GM21529 (cell line): ENCODE data around the gene PPP1R7.

Experiments used
- ATAC-seq: cut with Tn5 transposase; IDR thresholded peaks from one replicate; pipeline ENCODE4 v1.9.1; 2021; ENCODE audit not compliant: unreplicated experiment

The PPP1R7 gene

DNA sequence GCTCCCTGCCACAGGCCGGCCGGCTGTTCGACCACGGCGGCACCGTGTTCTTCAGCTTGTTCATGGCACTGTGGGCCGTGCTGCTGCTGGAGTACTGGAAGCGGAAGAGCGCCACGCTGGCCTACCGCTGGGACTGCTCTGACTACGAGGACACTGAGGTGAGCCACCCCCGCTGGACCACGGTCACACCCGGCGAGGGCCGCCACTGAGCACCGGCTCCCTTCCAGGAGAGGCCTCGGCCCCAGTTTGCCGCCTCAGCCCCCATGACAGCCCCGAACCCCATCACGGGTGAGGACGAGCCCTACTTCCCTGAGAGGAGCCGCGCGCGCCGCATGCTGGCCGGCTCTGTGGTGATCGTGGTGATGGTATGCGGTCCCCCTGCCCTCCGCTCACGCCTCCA, 59.0 kb downstream of the PPP1R7 start:
- ATAC-seq = no peak

DNA sequence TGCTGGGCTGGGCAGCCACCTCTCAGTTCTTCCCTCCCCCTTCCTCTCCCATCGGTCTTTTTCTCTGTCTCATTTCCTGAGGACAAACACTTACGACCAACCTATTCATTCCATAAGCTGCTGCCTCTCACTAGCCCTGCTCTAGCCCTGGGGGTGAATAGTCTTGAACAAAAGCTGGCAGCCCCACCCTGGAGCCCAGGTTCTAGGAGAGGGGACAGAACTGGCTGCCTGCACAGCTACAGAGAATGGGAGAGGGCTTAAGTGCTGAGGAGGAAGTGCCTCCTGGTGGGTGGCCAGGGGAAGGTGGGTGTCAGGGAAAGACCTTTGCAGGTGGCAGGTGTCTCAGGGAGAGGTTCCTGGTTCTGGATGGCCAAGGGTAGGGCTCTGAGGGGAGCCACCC, 61.0 kb downstream of the PPP1R7 start:
- ATAC-seq = no peak

DNA sequence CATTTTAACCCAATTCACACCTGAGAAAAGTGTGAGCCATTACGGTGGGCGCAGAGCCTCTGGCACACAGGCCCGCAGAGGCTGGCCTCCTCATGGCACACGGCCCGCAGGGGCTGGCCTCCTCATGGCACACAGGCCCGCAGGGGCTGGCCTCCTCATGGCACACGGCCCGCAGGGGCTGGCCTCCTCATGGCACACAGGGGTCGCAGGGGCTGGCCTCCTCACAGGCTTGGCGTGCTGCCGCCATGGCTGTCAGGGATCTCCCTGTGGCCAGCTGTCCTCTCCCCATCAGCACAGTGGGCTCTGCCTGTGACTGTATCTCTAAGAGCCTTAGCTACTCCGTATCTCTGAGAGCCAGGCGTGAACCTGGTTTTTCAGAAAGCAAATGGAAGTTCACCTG, 62.8 kb downstream of the PPP1R7 start:
- no peak for ATAC-seq

DNA sequence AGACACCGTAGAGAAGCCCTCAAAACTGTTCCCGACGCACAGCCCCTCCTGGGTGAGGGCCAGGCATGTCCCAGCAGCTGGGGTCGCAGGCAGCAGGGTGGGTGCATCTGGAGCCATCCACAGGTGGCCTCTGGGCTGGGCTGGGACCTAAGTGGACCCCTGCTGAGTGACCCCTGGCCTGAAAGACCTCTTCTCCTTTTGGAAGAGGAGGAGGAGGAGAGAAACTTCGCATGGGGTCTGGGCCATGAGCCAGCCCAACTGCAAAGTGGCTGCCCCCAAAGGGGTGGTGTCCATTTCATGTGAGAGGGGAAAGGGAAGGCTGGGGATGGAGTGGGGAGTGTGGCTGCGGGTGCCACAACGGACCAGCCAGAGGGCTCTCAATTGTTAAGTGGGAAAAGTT, 63.3 kb downstream of the PPP1R7 start:
- no peak for ATAC-seq

DNA sequence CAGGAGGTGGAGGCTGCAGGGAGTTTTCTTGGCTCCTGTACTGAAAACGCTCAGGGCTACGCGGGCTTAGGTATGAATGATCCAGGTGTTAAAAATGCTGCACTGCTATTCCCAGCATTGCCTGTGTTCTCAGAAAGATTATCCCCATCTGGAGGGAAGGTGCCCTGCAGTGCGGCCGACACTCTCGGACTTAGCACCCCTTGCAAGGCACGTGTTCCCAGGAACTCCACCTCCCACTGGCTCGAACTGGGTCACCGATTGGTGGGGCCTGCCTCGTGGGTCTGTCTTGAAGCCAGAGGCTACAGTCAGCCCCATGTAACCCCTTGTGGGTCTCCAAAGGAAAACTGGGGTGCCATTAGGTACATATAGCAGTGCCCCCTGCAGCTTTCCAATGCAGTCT, 63.9 kb downstream of the PPP1R7 start:
- ATAC-seq = no peak

DNA sequence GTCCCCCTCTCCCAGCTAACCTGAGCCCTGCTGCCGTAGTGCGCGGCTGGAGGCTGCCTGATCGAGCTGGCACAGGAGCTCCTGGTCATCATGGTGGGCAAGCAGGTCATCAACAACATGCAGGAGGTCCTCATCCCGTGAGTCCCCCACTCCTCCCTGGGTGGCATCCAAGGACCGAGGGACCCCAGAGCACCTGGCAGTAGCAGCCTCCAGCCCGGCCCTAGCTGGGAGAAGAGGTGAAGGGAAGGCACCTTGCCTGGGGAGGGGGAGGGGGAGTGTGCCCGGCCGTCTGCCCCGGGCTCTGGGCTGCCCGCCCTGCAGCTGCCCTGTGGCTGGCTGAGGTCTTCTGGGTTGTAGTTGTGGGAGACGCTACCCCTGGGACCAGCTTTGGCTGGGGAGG, 64.5 kb downstream of the PPP1R7 start:
- no peak for ATAC-seq

DNA sequence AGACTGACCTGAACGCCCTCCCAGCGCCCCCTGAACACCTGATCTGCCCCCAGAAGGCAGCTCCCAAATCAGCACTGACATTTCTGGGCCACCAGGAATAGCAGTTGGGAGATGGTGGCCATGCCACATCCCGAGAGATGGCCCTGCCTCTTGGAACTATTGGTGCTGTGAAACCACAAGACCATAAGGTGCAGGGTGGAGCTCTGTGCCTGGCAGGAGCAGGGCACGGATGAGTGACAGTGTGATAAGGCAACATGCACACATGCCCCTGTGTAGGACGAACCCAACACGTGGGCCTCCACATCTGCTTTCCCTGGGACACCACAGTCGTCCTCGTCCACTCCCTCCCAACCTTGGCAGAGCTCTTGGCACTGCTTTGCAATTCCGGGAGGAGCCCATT, 65.2 kb downstream of the PPP1R7 start:
- ATAC-seq = no peak

DNA sequence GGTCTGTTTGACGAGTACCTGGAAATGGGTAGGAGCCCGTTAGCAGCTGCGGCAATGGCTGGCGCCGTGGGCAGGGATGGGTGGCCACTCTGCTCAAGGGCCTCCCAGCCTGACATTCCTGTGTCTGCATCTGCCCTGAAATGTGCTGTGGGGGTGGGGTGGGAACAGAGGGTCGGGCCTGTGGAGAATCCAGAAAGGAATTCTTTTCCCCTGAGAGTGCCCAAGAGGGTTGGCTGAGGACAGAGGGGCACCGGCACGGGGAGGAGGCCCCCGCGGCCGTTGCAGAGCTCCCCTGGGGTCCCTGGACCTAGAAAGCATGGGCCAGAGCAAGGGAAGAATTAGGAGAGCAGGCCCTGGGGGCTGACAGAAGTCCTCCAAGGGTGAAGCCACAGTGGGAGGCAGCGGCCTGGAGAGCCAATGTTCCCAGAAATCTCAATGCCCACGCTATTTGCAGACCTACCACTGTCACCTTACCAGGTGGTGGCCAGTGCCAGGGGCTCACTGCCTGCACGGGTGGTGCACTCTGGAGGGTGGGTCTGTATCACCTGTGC, 66.0 kb downstream of the PPP1R7 start:
- ATAC-seq = no peak

DNA sequence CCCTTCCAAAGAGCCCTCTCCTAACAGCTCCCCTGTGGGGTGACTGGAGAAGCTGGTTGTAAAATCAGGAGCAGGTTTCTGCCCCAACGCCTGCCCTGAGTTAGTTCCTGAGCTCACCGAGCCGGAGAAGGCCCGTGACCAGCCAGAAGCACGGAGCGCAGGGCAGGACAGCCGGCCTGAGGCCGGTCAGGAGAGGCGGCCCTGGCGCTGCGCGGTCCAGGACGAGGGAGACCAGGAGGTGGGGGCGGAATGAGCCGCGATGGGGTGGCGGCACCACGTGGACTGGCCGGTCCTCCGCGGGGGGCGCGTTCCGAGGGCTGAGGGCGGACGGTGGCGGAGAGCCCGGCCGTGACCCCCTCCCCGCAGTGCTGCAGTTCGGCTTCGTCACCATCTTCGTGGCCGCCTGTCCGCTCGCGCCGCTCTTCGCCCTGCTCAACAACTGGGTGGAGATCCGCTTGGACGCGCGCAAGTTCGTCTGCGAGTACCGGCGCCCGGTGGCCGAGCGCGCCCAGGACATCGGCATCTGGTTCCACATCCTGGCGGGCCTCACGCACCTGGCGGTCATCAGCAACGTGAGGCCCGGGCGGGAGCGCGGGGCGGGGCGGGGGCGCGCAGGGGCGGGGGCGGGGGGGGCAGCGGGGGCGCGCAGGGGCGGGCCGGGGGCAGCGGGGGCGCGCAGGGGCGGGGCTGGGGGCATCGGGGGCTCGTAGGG, 67.2 kb downstream of the PPP1R7 start:
- peak; percentile 49 for ATAC-seq

DNA sequence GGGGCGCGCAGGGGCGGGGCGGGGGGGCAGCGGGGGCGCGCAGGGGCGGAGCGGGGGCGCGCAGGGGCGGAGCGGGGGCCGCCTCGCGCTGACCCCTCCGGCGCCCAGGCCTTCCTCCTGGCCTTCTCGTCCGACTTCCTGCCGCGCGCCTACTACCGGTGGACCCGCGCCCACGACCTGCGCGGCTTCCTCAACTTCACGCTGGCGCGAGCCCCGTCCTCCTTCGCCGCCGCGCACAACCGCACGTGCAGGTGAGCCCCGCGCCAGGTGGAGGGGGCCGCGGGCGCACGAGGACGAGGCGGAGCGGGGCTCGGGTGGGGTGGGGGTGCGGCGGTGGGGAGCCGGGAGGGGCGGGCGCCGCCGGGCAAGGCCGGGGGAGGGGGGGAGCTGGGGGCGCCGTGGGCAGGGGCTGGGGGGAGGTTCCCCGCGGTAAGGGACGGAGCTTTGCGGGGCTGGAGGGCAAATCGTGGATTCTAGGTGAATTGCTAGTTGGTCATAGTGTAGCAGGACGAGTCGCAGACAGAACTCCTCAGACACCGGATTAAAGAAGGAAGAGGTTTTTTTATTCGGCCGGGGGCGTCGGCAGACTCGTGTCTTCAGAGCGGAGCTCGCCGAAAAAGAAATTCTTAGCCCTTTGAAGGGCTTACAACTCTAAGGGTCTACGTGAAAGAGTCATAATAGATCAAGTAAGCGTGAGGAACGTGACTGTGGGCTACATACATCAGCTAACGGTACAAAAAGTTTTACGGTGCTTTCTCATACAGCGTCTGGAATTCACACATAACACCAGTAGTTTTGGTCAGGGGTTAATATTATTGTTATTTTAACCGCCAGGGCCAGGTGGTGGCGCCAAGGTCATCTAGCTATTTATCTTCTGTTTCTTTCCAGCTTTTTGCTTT, 68.1 kb downstream of the PPP1R7 start:
- ATAC-seq = no peak

DNA sequence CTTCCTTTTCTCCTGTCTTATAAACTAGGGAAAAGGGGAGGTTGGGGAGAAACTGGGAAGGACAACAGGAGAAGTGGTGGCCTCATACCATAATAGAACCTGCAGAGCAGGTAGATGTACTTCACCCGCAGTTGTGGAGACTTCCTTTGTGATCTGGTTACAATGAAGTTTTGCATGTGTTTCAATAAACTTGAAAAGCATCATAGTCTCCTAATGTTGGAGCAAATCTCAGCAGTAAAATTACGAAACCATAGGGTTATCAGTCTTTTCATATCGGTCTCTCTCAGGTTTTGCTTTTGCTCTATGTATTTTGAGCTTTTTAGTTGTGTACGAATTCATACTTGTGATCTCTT, 68.7 kb downstream of the PPP1R7 start:
- ATAC-seq = no peak

DNA sequence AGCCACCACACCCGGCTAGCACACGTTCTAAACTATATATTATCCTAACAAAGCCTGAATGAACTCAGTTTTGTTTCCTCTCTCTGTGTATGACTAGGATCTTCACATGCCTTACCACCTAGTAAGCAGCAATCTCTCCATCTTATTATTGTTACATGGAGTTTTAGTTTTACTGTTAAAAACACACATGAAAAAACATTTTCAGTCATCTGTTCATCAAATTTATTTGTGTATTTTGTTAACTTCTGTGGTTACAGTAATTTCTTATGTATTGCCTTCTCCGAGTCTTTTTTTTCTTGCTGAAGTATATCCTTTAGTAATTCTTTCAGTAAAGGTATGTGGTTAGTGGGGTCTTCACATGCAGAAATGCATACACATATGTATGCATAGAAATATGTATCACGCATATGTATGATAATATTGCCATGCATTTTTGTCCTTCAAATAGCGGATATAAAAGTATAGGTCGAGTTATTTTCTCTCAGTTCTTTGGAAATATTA, 69.6 kb downstream of the PPP1R7 start:
- ATAC-seq = no peak

DNA sequence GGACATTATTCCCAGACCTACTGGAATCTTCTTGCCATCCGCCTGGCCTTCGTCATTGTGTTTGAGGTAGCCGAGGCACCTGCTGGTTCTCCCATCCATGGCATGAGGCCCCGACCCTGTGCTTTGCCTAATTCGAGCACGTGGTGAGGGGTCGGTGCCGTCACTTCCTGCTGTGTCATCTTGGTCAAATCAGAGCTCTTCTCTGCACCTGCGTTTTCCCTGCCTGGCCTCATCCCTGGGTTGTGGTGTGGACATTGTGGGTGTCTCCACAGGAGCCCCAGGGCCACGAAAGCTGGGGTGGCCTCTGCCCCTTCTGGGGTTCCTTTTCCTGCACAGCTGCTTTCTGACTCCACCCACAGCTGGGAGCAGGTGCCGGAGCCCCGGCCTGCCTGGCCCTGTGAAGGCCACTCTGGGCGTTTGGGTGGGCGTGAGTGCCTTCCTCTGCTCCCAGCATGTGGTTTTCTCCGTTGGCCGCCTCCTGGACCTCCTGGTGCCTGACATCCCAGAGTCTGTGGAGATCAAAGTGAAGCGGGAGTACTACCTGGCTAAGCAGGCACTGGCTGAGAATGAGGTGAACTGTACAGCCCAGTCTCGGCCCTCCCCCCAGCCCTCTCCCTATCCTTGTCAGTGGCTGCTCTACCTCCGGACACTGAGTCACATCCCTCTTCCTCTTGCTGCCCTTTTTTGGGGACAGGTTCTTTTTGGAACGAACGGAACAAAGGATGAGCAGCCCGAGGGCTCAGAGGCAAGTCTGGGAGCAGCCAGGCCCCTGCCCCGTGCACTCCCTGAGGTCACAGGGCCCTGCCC, 73.1 kb downstream of the PPP1R7 start:
- ATAC-seq = no peak

DNA sequence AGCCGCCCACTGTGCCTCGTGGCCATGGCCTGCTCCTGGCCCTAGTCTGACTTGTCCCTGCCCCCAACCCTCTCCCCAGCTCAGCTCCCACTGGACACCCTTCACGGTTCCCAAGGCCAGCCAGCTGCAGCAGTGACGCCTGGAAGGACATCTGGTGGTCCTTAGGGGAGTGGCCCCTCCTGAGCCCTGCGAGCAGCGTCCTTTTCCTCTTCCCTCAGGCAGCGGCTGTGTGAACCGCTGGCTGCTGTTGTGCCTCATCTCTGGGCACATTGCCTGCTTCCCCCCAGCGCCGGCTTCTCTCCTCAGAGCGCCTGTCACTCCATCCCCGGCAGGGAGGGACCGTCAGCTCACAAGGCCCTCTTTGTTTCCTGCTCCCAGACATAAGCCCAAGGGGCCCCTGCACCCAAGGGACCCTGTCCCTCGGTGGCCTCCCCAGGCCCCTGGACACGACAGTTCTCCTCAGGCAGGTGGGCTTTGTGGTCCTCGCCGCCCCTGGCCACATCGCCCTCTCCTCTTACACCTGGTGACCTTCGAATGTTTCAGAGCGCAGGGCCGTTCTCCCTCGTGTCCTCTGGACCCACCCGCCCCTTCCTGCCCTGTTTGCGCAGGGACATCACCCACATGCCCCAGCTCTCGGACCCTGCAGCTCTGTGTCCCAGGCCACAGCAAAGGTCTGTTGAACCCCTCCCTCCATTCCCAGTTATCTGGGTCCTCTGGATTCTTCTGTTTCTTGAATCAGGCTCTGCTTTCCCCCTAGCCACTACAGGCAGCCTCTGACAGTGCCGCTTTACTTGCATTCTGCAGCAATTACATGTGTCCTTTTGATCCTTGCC, 74.0 kb downstream of the PPP1R7 start:
- ATAC-seq = no peak

DNA sequence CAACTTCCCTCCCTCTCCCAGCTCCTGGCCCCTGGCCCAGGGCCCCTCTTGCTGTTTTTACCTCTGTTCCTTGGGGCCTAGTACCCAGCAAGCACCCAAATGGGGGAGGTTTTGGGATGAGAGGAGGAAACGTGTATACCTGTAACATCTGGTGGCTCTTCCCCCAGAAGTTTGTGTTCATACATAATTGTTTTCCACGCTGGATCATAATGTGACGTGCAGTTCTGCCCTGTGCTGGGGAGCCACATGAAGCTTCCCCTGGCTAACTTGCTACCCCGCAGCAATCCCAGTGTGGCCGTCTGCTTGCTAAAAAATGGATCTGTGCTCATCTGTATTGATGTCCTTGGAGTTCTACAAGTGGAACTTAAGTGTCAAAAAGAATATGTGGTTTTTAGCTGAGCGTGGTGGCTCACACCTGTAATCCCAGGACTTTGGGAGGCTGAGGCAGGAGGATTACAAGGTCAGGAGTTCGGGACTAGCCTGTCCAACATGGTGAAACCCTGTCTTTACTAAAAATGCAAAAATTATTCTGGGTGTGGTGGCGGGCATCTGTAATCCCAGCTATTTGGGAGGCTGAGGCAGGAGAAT, 74.7 kb downstream of the PPP1R7 start:
- no peak for ATAC-seq

DNA sequence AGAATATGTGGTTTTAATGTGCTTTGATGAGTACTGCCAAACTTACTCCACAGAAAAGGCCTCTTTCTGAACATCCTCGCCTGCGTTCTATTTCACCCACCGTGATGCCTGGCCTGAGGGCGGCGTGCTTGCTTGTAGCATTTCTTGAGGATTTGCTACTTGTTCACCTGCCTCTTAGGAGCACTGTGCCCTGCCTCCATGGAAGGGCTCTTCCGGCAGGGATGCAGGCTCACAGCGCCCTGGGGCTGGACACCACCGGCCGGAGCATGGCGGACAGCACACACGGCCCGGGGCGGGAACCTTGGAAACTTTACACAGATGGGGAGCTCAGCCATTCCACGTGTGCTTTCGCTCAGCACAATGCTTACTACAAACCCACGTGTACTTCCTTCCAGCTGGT, 75.3 kb downstream of the PPP1R7 start:
- no peak for ATAC-seq

DNA sequence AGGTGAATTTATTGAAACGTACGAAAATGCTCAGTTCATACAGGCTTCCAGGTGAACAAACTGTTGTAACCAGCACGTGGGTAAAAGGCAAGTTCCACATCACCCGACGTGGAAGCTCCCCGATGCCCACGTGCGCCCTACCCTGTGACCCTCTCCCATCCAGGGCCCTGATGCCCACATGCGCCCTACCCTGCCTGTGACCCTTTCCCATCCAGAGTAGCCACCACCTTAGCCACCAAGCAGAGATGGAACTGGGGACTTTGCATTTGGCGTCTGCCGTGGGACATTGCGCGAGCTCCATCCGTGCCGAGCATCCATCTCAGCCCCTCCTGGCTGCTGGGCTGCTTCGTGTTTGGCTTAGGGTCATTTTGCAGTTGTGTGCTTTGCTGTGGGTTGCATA, 75.7 kb downstream of the PPP1R7 start:
- ATAC-seq = no peak

DNA sequence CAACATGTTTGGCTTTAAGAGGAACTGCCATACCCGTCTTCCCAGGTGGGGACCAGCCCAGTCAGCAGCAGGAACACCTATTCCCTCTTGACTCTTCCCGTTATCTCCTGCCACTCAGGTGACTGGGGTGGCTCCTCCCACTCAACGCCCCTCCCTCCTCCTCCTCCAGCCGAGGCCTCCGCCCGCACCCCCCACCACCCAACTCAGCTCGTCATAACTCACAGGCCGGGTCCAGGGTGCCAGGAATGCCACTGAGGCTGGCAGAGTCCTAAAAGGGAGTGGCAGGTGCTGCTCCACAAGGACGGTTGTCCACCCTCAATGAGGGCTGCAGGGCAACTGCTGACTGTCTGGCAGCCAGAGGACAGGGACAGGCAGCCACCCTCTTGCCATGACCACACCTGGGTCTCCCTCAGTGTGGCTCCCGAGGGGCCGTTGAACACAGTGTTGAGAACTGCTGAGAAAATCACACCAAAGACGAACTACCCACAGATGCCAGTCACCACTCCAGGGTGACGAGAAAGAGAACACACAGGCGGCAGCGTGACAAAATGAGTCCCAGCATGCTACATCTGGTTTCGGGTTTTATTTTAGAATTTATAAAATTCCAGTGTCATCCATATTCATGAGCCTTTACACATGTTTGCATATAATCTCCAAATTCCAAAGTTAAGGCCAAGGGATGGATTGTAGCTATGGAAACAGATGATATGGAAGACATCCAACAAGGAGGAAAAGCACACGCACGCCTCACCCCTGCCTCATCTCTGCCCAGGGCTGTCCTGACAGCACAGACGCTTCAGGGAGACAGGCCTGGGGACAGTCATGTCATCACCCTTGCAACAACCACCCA, 76.7 kb downstream of the PPP1R7 start:
- no peak for ATAC-seq

DNA sequence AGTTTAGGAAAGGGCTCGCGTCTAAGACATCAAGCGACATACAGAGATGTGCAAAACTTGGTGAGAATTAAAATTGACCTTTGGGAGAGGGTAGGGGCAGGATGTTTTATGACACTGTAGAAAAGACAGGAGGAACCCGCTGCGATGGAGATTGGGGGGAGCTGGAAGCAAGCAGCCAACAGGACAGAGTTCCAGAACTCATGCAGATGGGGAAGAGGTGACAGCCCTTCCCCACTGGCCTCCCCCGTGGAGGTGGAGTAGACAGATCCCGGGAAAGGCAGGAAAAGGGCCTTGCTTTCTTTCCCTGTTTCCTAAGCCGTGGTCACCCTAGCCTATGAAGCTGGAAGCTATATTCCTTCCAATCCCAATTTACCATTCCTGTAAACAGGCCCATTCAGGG, 77.3 kb downstream of the PPP1R7 start:
- ATAC-seq = no peak
